HG03045 (cell line): Measurements from ENCODE around the gene NAA80.

Experiments
- ATAC-seq: cut with Tn5 transposase; IDR thresholded peaks from one replicate; pipeline ENCODE4 v1.9.1; 2021; ENCODE audit warnings: mild to moderate bottlenecking, moderate library complexity; ENCODE audit not compliant: unreplicated experiment

The NAA80 gene

GRCh38 chr3:50260027-50260941 is 38.9 kb downstream of the NAA80 start:
- ATAC-seq: peak; percentile 88

- peak; percentile 9 for ATAC-seq
Measured at GRCh38 chr3:50259432-50260026, 39.7 kb downstream of the NAA80 start.

- no peak for ATAC-seq
Measured at GRCh38 chr3:50258979-50259378, 40.2 kb downstream of the NAA80 start.

GRCh38 chr3:50258029-50258680 is 41.0 kb downstream of the NAA80 start:
- no peak for ATAC-seq

GRCh38 chr3:50256978-50257890 is 42.0 kb downstream of the NAA80 start:
- ATAC-seq: no peak

- ATAC-seq: no peak
Measured at GRCh38 chr3:50255251-50255615, 44.0 kb downstream of the NAA80 start.

GRCh38 chr3:50254577-50255250 is 44.5 kb downstream of the NAA80 start:
- no peak for ATAC-seq

GRCh38 chr3:50251220-50251619 is 48.0 kb downstream of the NAA80 start:
- ATAC-seq: no peak

- no peak for ATAC-seq
Measured at GRCh38 chr3:50250514-50250913, 48.7 kb downstream of the NAA80 start.

GRCh38 chr3:50249457-50249856 is 49.7 kb downstream of the NAA80 start:
- ATAC-seq: no peak

- ATAC-seq: no peak
Measured at GRCh38 chr3:50248387-50248786, 50.8 kb downstream of the NAA80 start.

- peak; percentile 36 for ATAC-seq
Measured at GRCh38 chr3:50246517-50246954, 52.7 kb downstream of the NAA80 start.
